GM23248 (cell line): ENCODE data around the gene CCNH.

Experiments used
- EZH2 ChIP-seq: fragments of 200-600 bp; sonication (generic); IDR thresholded peaks from 2 replicates; pipeline ENCODE4 v1.6.1; 2018; ENCODE audit warnings: antibody characterized with exemption, mild to moderate bottlenecking; ENCODE audit not compliant: insufficient read depth, poor library complexity, severe bottlenecking
- EZH2phosphoT487 ChIP-seq: fragments of 200-600 bp; sonication (generic); IDR thresholded peaks from 2 replicates; pipeline ENCODE4 v1.6.1; 2018; ENCODE audit warnings: antibody characterized with exemption, moderate library complexity, mild to moderate bottlenecking, low read depth; ENCODE audit not compliant: insufficient read depth

- TF ChIP-seq EZH2 (no peak), EZH2phosphoT487 (no peak)
Measured at GRCh38 chr5:87369431-87369830, 43.3 kb downstream of the CCNH start.
